CD4-positive, alpha-beta T cell treated with Interleukin-21 for 1 hour (primary cell): ENCODE results near the gene SLC28A3.

Experiments
- DNase-seq: peaks from one replicate; pipeline ENCODE4 v3.0.0-alpha.2; 2020

The SLC28A3 gene

DNA sequence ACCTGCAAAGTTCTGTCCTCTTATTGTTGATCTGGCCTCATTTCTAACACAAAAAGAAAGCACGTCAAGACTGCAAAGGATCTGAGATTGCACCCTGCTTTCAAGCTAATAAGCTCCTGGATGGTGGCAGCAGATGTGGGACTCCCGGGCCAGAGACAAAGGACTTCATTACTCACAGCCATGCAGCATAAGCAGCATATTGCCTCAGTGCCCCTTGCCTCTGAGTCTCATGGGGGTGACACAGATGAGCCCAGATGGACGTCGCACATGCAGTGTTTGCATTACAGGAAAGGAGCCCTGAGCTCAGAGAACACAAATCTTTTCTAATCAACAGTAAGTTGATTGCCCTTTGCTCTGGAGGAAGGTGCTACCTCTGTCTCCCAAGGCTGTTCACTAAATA is 105.0 kb downstream of the SLC28A3 start:
- DNase-seq = no peak

DNA sequence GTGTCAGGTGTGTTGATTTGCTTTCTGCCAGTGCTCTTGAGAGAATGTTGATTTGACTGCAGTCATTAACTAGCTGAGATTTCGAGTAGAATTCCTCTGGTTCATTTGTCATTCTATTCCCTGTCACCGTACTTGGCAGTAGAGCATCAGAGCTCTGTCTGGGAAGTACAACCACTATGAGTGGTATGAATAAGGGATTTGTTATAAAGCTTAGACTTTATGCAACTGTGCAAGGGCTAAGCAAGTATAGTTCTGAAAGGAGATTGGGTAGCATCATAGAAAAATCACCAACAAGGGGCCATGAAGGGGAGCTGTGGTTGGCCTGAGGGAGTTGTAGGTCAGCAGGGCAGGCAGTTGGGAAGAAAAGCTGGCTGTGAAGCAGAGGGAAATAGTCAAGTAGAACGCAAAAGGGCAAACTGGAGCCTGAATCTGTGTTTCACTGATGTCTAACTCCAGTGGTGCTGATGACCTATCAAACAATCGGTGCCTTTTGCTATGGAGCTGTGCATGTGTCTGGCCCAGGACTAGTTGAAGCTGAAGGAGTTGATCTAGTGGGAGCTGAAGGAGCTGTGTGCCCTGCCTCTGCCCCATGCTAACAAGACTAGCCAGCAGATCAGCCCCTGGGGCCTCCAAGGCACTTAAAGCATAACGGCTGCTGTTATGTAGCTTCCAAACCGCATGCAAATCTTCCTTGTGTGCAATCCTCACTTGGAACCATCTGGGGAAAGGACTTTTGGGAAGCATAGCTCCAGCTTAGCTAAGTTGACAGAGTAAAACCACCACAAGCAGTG is 110.0 kb downstream of the SLC28A3 start:
- no peak for DNase-seq

DNA sequence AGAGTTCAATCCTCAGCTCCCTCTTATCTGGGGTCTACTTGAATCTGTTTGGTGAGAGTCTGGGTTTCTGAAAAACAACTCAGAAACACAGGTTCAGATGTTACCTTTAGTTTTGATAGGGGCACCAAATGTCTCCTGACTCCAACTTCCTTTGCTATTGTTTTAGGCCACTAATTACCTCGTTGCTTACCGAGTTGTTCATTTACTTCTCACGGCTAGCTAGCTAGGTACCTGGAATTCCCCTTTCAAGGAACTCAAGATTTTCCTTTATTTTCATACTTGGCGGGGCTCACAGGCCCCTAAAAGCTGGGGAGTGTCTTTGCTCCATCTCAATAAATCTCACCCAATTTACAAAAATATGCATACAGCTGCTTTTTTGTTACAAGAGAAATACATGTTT is 111.4 kb downstream of the SLC28A3 start:
- no peak for DNase-seq

DNA sequence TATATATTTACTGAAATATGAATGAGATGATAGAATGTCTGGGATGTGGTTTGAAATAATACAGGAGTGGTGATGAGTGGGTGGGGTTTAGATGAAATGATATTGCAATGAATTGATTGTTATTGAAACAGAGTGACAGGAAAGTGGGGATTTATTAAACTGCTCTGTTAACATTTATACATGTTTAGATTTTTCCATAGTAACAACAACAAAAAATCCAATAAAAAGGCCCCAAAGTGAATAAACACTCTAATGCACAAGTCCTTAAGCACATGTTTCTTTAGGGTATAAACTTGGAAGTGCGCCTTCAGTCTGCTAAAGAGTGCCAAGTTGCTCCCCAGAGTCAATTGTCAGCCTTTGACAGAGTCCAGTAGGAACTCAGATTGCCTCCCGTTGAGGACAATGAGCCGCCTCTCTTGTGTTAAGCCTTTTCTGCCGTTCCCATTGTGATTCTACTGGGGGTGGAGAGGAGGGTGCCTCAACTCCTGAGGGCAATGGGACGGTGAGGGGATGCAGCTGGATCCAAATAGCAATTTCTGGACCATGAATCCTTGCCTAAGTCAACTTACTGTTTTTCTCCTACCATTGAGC is 112.3 kb downstream of the SLC28A3 start:
- no peak for DNase-seq

DNA sequence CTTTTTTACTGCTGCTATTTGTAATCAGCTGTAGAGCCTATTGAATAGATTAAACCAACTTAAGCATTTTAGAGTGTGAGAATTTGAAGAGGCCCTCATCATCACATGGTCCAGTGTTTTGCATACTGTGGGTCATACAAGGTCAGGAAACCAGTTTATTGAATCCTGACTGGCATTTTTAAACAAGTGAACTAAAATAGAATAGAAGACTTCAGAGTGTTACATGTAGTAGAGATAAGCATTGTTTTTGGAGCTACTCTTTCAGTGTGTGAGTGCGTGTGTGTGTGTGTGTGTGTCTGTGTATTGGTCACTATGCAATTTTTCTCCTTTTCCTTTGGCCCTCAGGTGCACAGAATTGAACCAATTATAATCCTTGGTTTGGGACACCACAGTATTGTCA is 114.4 kb downstream of the SLC28A3 start:
- DNase-seq = no peak
